HG03571 (cell line): Measurements from ENCODE around the gene RAP1GAP.

Experiments
- ATAC-seq: cut with Tn5 transposase; IDR thresholded peaks from one replicate; pipeline ENCODE4 v1.9.1; 2021; ENCODE audit not compliant: unreplicated experiment

The RAP1GAP gene

DNA sequence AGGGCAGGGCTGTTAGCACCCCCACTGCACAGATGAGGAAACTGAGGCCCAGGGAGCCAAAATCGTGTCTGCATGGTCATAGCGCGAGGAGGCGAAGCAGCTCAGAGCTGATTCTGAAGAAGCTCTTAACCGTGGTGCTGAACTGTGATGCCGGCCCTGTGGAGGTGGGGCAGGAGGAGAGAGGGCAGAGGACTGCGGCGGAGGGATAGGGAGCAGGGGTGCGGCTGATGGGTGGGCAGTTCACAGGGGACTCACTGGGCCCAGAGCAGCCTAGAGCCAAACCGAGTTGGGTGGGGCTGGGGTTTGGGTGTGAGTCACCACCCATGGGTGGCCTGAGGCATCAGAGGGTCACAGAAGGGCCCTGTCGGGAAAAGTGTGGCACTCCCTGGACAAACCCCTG lies 74.7 kb downstream of the RAP1GAP start:
- no peak for ATAC-seq

DNA sequence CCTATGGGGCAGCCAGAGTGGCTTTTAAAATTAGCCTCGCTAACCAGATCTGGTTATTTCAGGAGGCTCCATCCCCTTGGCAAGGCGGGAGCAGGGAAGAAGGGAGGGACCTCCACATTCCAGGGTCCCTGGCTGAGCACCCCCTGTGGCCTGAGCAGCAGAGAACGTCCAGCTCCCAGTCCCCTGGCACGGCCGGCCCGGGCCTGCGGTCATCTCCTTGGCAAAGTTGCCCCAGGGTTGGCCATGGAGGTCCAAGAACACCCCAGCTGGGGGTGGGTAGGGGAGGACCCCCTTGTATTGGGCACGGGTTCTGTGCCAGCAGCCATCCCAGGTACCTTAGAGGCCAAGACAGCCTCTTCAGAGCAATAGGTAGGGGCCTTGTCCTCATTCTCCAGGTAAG lies 75.9 kb downstream of the RAP1GAP start:
- no peak for ATAC-seq

DNA sequence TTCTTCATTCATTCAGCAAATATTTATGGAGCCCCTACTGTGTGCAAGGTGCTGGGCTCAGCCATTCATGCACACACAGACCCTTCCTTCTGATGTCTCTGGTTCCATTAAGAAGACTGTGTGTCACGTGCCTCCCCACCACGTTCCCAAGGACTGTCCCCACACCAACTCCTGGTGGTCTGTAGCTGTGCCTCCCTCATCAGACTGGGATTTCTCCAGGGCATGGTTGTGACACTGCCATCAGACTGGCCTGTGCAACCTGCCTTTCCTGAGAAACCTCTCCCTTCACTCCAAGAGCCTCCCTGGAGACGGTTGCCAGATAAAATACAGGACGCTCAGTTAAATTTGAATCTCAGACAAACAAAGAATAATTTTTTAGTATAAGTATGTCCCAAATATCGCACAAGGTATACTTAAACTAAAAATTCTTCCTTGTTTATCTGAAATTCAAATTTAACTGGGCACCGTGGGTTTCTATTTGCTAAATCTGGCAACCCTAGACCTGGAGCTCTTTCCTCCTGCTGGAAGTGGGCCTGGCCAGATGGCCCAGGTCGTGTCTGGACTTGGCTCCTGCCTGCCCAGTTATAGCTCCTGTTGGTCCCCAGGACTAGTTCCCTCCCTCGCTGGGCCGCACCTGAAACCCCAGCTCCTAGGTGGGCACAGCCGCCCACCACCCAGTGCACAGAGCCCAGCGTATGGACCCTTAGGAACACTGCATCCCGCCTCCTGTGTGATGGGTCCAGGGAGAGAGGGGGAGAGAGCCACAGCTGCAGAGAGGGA lies 76.9 kb downstream of the RAP1GAP start:
- no peak for ATAC-seq

DNA sequence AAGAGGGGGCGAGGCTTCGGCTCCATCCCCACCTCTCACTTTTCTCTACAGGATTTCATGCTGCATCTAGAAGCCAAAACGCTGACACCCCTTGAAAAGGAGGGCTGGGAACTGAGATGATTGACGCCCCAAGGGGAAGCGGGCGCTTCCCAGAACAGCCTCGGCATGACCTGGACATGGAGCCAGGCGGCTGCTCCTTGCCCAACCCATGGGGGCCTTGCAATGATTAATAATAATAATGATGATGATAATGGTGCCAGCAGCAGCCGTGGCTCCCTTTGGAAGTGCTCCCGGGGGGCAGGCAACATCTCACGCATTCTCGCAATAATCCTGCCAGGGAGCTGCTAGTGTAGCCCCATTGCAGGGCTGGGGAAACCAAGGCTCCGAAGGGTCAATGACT lies 78.2 kb downstream of the RAP1GAP start:
- no peak for ATAC-seq

DNA sequence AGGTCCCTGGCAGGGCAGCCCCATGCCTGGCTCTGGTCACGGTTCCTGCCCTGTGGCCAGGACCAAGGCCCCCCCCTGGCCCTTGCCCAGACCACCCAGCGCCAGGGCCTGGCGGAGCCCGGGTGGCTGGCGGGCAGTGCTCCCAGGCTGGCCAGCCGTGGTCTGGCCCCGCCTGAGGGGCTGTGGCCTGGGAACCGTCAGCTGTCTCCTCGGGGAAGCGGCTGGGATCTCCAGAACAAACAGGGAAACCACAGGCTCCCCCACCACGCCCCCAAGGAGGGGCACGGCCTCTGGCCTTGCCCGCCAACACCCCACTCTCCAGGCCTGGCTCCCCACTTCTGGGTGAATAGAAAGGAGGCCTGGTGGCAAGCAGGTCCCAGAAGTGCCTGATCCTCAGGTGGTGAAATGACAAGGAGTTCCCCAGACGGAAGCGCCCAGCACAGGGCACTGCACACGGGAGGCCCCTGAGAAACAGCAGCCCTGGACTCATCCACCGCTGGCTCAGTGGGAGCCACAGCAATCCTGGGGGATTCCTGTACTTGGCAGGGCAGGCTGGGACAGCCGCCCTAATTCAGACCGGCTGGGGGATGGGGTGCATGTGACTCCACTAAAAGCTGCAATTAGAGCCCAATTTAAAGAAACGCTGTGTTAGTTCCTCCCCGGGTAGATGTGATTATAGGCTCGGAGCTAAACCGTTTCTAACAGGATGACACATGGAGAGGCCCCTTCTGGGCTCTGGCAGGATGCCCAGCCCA lies 78.9 kb downstream of the RAP1GAP start:
- ATAC-seq = no peak

DNA sequence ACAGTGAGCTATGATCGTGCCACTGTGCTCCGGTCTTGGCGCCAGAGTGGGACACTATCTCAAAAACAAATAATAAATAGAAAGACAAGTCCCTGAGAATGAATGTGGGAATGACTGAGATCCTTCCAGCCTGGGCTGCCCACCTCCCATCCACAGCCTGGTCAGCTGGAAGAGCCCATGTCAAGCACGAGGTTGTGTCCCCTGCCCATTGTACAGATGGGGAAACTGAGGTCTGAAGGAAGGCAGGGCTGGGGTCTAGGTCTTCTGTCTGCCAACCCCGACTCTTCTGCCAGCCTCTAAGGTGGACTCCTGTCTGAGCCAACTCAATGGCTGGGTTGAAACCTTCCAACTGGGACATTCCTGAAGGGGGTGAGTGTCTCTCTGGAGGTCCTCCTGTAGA lies 79.5 kb downstream of the RAP1GAP start:
- ATAC-seq = no peak

DNA sequence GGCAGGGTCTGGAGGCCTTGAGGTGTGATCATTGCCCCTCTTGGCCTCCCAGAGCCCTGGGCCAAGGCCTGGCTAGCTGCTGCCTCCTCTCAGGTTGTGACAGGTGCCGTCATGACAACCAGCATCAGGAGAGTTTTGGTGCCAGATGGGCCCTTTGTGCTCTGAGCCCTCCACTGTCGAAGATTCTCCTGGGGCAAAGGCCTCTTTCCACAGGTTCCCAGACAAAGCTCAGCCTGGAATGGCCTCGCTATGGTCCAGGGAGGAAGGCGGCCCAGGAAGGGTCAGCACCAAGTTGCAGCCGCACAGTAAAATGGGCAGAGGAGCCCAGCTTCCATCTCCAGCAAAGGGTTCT lies 81.6 kb downstream of the RAP1GAP start:
- ATAC-seq = no peak

DNA sequence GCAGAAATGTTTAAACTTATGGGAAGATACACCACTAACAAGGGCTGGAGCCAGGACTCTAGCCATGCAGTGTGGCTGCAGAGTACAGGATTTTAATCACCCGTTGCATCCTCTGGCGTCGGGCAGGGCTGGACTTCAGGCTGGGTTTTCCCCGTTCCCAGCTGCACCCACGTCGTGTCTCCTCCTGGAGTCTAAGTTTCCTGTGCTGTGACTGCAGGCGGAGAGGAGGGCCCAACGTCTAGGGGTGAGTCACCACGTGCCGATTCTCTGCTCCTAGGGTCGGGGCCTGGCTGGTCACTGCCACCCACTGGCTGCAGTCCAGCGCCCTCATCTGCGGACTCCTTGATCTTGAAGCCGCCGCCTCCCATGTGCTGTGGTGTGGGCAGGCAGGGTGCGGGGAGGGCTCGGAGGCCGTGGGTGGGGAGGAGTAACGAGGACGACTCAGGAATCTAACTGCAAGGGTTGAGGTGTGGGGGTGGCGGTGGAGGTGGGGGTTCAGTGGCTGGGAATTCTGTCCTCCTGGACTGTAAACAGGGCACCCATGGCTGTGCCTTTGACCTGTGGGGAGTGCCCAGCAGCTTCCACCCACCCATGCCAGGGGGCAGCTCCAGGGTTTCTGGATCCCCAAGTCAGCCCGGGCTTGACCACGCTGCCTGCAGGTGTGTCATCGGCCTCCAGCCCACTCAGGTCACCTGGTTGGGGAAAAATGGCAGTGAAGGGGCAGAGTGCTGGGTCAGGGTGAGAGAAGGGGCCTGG lies 82.1 kb downstream of the RAP1GAP start:
- no peak for ATAC-seq

DNA sequence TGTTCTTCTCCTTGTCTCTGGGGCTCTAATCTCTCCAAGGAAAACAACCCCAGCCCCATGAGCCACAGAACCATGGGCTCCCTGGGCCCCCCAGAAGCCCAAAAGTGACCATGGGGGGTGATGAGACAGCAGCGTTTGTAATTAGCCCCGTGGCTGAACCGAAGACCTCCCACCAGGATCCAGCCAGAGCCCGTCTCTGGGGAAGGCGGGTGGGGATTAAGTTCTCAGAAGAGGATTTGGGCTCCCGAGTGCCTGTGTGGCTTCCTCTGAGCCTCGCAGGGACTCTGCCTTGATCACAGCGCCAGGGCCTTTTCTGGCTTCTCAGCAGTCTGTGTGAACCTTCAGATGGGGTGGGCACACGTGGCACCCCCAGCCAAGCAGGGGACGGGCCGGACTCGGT lies 82.9 kb downstream of the RAP1GAP start:
- ATAC-seq = no peak

DNA sequence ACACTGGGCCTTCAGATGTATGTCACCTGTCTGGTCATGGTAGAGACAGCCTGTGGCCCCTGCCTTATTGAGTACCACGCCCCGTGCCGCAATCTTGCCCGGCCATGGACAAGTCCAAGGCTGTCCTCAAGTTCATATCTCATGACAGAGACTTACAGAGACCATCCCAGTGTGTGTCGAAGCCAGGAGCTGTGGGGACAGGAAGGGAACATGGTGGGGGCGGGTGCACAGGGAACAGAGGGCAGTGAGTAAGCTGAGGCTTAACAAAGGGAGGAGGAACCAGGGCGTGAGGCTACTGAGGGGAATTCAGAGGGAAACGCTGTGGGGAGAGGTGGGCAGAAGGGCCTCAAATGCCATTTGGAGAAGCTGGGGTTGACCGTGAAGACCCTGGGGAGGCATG lies 84.1 kb downstream of the RAP1GAP start:
- ATAC-seq = no peak

DNA sequence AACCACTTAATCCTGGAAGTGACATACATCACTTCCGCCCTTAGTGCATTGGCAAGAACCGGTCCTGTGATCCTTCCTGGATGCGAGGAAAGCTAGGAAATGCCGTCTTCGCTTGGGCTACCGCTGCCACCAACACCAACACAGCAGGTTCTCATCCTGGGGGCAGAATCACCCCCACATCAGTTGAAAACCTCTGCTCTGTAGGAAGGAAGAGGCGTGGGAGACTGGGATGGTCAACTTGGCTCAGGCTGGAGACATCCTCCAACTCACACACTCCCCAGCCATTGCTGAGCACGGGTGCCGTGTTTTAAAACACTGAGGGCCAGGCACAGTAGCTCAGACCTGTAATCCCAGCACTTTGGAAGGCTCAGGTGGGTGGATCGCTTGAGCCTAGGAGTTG lies 85.1 kb downstream of the RAP1GAP start:
- no peak for ATAC-seq

DNA sequence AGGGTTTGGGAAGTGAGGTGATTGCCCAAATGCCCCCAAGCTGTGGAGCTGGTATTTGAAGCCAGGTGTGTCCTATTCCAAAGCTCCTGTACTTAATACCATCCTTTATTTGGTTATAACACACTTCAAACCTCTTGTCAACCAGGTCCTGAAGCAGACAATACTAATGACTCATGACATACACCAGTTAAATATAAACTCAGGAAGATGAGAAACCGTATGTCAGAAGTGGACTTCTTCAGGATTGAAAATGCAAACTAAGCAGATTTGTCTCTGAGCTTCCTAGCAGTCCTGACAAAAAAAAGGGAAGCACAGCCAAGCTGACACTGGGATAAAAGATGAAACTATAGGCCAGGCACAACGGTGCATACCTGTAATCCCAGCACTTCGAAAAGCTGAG lies 89.4 kb downstream of the RAP1GAP start:
- no peak for ATAC-seq

DNA sequence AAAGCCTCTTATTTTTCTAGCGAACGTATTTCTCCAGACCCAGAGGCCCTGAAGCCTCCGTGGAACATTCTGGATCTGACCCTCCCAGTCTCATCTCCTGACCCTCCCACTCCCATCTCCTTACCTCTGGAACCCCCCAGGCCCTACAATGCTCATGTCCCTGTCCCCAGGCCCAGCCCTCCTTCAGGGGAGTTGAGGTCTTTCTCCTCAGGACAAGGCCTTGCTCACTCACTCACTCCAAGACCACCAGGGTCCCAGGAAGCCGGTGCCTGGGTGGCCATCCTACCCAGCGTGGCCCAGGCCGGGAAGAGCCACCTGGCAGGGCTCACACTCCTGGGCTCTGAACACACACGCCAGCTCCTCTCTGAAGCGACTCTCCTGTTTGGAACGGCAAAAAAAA lies 91.2 kb downstream of the RAP1GAP start:
- ATAC-seq = no peak

DNA sequence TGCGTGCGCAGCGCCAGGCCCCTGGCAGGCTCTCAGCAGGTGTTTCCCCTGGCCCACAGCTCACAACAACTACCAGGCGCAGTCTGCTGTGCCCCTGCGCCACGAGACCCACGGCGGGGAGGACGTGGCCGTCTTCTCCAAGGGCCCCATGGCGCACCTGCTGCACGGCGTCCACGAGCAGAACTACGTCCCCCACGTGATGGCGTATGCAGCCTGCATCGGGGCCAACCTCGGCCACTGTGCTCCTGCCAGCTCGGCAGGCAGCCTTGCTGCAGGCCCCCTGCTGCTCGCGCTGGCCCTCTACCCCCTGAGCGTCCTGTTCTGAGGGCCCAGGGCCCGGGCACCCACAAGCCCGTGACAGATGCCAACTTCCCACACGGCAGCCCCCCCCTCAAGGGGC lies 91.8 kb downstream of the RAP1GAP start:
- no peak for ATAC-seq

DNA sequence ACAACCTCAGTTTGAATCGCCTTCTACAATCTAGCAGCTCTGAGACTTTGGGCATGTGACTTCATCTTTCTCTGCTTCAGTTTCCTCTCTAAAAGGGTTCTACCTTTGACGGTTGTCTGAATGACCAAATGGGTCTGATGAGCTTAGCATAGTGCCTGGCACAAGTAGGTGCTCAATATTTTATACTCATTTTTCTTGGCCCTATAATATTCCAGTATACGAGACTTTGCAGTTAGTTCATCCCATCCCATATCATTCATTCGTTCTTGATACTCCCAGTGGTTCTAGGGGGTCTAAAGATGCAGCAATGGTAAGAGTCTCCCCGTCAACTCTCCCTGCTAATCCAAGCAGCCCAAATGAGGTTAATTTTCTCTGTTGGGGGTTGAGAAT lies 92.4 kb downstream of the RAP1GAP start:
- no peak for ATAC-seq

DNA sequence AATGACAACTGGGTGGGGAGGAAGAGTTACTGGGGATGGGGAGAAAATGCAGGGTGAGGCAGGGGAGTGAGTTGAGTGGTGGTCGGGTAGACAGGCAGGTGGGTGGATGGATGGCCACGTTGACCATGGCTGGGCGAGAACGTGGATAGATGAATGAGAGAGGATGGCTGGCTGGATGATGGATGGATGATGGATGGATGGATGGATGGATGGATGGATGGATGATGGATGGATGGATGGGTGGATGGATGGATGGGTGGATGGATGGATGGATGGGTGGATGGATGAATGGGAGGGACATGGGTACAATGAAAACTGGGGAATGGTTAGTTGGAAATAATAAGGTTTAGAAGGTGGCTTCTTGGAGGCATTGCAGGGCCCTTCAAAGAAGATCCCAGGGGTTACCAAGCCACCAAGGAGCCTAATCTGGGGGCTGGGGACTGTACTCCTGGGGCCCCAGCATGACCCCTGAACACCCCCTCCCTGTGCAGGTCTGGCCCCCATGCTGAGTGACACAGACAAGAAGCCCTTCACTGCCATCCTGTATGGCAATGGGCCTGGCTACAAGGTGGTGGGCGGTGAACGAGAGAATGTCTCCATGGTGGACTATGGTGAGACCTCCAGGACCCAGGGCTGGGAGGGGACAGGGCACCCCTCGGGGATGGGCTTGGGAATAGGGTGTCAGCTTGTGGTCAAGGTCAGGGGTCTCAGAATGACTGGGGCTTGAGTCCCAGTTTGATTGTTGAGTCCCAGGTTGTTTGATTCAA lies 92.9 kb downstream of the RAP1GAP start:
- ATAC-seq = no peak

DNA sequence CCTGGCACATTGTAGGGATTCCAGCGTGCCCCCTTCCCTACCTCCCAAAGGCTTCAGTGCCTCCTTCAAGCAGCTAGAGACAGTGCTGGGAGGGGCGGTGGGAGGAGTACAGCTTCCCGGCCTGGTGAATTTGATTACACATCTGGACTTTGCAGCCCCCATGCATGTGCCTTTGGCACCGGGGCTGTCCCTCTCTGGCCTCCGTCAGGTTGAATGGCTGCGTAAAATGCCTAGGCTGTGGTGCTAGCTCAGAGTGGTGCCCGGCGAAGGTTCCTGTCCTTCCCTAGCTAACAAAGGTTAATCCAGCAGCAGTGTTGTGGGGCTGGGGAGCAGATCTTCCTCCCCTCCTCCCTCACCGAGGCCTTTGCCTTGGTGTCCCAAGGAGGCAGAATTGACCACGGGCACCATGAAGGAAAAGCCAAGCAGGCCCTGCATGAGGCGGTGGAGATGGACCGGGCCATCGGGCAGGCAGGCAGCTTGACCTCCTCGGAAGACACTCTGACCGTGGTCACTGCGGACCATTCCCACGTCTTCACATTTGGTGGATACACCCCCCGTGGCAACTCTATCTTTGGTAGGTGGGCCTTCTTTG lies 93.7 kb downstream of the RAP1GAP start:
- no peak for ATAC-seq

DNA sequence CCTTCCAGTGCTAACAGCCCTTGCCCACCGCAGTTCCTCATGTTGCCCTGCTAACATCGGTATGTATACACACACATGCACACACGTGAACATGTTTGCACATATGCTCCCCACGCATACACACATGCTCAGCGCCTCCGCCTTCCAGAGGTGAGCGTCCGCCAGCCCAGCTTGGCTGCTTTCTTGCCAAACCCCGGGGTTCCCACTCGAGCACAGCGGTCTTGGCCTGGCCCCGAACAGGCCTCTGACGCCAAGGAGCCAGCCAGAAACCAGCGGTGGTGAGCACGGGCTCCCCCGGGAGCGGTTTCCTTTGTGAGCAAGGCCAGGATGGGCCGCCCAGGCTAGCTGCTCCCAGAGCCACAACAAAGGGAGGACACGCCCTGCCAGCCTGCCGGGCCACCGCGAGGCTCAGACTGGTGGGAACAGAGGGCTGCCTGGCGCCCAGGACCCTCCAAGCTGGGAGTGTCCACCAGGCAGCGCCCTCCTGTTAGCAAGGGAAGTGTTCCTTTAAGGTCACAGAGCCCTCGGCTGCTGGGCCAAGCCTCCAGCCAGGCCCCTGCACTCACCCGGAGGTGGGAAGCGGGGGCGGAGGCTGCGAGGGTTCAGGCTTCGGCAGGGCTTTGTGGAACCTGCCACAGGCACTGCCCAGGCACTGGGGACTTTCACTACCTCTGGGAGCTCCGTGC lies 94.5 kb downstream of the RAP1GAP start:
- no peak for ATAC-seq

DNA sequence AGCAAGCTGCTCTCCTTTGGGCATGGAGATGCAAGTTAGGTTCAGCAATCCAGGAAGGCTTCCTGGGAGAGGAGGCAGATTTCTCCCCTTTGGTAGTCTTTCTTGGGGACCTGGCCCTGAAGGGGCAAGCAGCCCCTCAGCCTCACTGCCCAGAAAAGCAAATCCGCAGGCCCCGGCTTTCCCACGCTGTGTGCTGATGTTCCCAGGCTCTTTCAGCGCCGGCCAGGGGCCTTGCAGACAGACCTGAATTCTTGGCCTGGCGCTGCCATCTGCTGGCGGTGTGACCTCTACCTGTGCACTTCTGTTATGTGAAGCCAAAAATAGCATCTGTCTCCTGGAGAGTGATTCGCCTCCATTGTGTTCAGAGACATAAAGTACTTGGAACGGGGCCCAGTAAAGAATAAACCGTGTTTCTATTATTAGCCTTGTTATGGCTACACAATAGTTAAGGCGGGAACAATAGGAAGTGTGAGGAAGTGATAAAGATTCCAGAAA lies 95.1 kb downstream of the RAP1GAP start:
- no peak for ATAC-seq

DNA sequence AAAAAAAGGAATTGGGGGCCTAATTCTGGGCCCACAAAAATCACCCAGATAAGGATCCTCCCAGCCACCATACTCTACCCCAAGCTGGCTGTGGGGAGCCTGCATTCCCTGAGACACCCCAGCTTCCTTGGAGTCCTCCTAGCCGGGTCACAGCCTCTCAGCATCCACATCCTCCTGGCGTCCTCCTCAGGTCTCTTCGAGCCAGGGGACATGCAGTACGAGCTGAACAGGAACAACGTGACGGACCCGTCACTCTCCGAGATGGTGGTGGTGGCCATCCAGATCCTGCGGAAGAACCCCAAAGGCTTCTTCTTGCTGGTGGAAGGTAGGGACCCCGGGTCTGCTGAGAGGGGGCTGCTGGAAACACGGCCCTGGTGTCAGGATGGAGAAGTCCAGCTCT lies 95.7 kb downstream of the RAP1GAP start:
- no peak for ATAC-seq
